ENCODE measurements around the gene FNDC7.

Gene FNDC7

GRCh38 chr1:108691942-108692723 is 20.6 kb upstream of the FNDC7 start, which contains the start of gene PRPF38B:
TSS of gene PRPF38B (plus strand) at chr1:108692310. CDS start at chr1:108692592, 282 bp downstream.
- peak within 1 kb of the TSS; percentile 95 for H3K27ac ChIP-seq
- H3K4me1 ChIP-seq (ENCODE audit: control insufficient read depth in 1 of 2, insufficient read depth in 1 of 2, low read depth in 1 of 2, low read length in 1 of 2): peaks cover 34 to 38% of the 10 kb centered on the region in 2 experiments
- TF ChIP-seq CTCF (IDR thresholded peaks at IDR 0.05): peak; percentile 34
- no peaks in the 10 kb centered on the region for H3K27me3 ChIP-seq
- peaks cover 16% of the 10 kb centered on the region for H3K36me3 ChIP-seq
- peak within 1 kb of the TSS; percentile 79 to 90 for H3K4me3 ChIP-seq (ENCODE audit: low read depth in 1 of 2, low read length in 1 of 2)
- H3K9me3 ChIP-seq: no peaks in the 10 kb centered on the region

GRCh38 chr1:108692724-108693655 is 19.7 kb upstream of the FNDC7 start:
- Histone ChIP-seq H3K36me3 (peaks cover 25% of the 10 kb centered on the region), H3K27ac (peak overlapping the region; percentile 95), H3K4me1 (ENCODE audit: control insufficient read depth in 1 of 2, insufficient read depth in 1 of 2, low read depth in 1 of 2, low read length in 1 of 2) (peaks cover 34 to 38% of the 10 kb centered on the region in 2 experiments), H3K27me3 (no peaks in the 10 kb centered on the region), H3K9me3 (no peaks in the 10 kb centered on the region), H3K4me3 (ENCODE audit: low read depth in 1 of 2, low read length in 1 of 2) (peak overlapping the region; percentile 79 to 90)
- TF ChIP-seq CTCF (IDR thresholded peaks at IDR 0.05): no peak

- TF ChIP-seq CTCF (IDR thresholded peaks at IDR 0.05): no peak
- Histone ChIP-seq H3K4me1 (ENCODE audit: control insufficient read depth in 1 of 2, insufficient read depth in 1 of 2, low read depth in 1 of 2, low read length in 1 of 2) (peaks cover 34 to 38% of the 10 kb centered on the region in 2 experiments), H3K27me3 (no peaks in the 10 kb centered on the region), H3K4me3 (ENCODE audit: low read depth in 1 of 2, low read length in 1 of 2) (no peak overlapping the region), H3K36me3 (peaks cover 50% of the 10 kb centered on the region), H3K27ac (peak overlapping the region; percentile 95), H3K9me3 (no peaks in the 10 kb centered on the region)
Observed at GRCh38 chr1:108695535-108695934, 17.2 kb upstream of the FNDC7 start.

- Histone ChIP-seq H3K36me3 (peaks cover 68% of the 10 kb centered on the region), H3K27ac (peak overlapping the region; percentile 47), H3K9me3 (no peaks in the 10 kb centered on the region), H3K4me3 (ENCODE audit: low read depth in 1 of 2, low read length in 1 of 2) (no peak overlapping the region), H3K4me1 (ENCODE audit: control insufficient read depth in 1 of 2, insufficient read depth in 1 of 2, low read depth in 1 of 2, low read length in 1 of 2) (peaks cover 26 to 32% of the 10 kb centered on the region in 2 experiments), H3K27me3 (no peaks in the 10 kb centered on the region)
- no peak for TF ChIP-seq CTCF (IDR thresholded peaks at IDR 0.05)
Observed at GRCh38 chr1:108699375-108700332, 13.1 kb upstream of the FNDC7 start.
